Measurements from ENCODE around the gene SLC9A8.
"Not testable (repeated sequence)": the region's sequence is repeated elsewhere in the genome, so short reads cannot be mapped to it uniquely, and the experiment has no call there.

SLC9A8 gene

GRCh38 chr20:49880724-49881445 is 68.3 kb downstream of the SLC9A8 start:
- DNase-seq, result no peak

GRCh38 chr20:49882171-49882970 is 69.7 kb downstream of the SLC9A8 start:
- DNase-seq, result no peak

GRCh38 chr20:49883246-49883802 is 70.7 kb downstream of the SLC9A8 start:
- DNase-seq, result no peak

GRCh38 chr20:49885558-49886332 is 73.1 kb downstream of the SLC9A8 start:
- DNase-seq, result no peak

- DNase-seq, result no peak
Measured at GRCh38 chr20:49886571-49887213, 74.1 kb downstream of the SLC9A8 start.

- no peak for DNase-seq
Measured at GRCh38 chr20:49887251-49888211, 74.9 kb downstream of the SLC9A8 start.

- peak; percentile 77 for DNase-seq
Measured at GRCh38 chr20:49888212-49889000, 75.8 kb downstream of the SLC9A8 start.

- no peak for DNase-seq
Measured at GRCh38 chr20:49889001-49889934, 76.6 kb downstream of the SLC9A8 start.

- no peak for DNase-seq
Measured at GRCh38 chr20:49889935-49890333, 77.3 kb downstream of the SLC9A8 start.

GRCh38 chr20:49890471-49891361 is 78.1 kb downstream of the SLC9A8 start:
- DNase-seq, result no peak

- no peak for DNase-seq
Measured at GRCh38 chr20:49891476-49892110, 79.0 kb downstream of the SLC9A8 start.

GRCh38 chr20:49892260-49892659 is 79.6 kb downstream of the SLC9A8 start:
- DNase-seq, result no peak

GRCh38 chr20:49892817-49893216 is 80.2 kb downstream of the SLC9A8 start:
- no peak for DNase-seq

GRCh38 chr20:49893242-49894072 is 80.8 kb downstream of the SLC9A8 start:
- peak; percentile 74 for DNase-seq

- DNase-seq, result peak; percentile 62
Measured at GRCh38 chr20:49894073-49894470, 81.4 kb downstream of the SLC9A8 start.

GRCh38 chr20:49895474-49896093 is 83.0 kb downstream of the SLC9A8 start:
- DNase-seq, result not testable (repeated sequence)
